HG03196 (cell line): Measurements from ENCODE around the gene NFASC.

Experiments
- ATAC-seq: cut with Tn5 transposase; IDR thresholded peaks from one replicate; pipeline ENCODE4 v1.9.1; 2021; ENCODE audit not compliant: unreplicated experiment

The NFASC gene

GRCh38 chr1:204927673-204928641, 57.3 kb downstream of the NFASC start:
- no peak for ATAC-seq

GRCh38 chr1:204928671-204929486, 58.2 kb downstream of the NFASC start:
- no peak for ATAC-seq

- ATAC-seq = no peak
Measured at GRCh38 chr1:204929487-204930154, 59.0 kb downstream of the NFASC start.

- ATAC-seq = no peak
Measured at GRCh38 chr1:204930155-204930523, 59.5 kb downstream of the NFASC start.

GRCh38 chr1:204931313-204931712, 60.7 kb downstream of the NFASC start:
- no peak for ATAC-seq

GRCh38 chr1:204931768-204932572, 61.3 kb downstream of the NFASC start:
- ATAC-seq = no peak

- ATAC-seq = no peak
Measured at GRCh38 chr1:204932573-204932909, 61.9 kb downstream of the NFASC start.

- no peak for ATAC-seq
Measured at GRCh38 chr1:204935155-204935554, 64.5 kb downstream of the NFASC start.

GRCh38 chr1:204936765-204937164, 66.1 kb downstream of the NFASC start:
- ATAC-seq = no peak

GRCh38 chr1:204937901-204938300, 67.2 kb downstream of the NFASC start:
- ATAC-seq = no peak

- no peak for ATAC-seq
Measured at GRCh38 chr1:204940591-204940990, 69.9 kb downstream of the NFASC start.

GRCh38 chr1:204941421-204942338, 71.0 kb downstream of the NFASC start:
- no peak for ATAC-seq

GRCh38 chr1:204943495-204943894, 72.8 kb downstream of the NFASC start:
- no peak for ATAC-seq

- no peak for ATAC-seq
Measured at GRCh38 chr1:204944662-204945061, 74.0 kb downstream of the NFASC start.

GRCh38 chr1:204945565-204945977, 74.9 kb downstream of the NFASC start:
- no peak for ATAC-seq

- no peak for ATAC-seq
Measured at GRCh38 chr1:204946640-204947039, 76.0 kb downstream of the NFASC start.

GRCh38 chr1:204947338-204947737, 76.7 kb downstream of the NFASC start:
- no peak for ATAC-seq

GRCh38 chr1:204947747-204948146, 77.1 kb downstream of the NFASC start:
- ATAC-seq = no peak

GRCh38 chr1:204950353-204951001, 79.8 kb downstream of the NFASC start:
- no peak for ATAC-seq
